Muscle of leg (tissue), 11 donors: ENCODE results near the gene SMCO1. TPM values are rescaled to one million over a fixed set of nuclear protein-coding genes. Genes with fewer than 3 reads are reported as not detected.
"Not testable (repeated sequence)": the region's sequence is repeated elsewhere in the genome, so short reads cannot be mapped to it uniquely, and the experiment has no call there.

Experiments
- DNase-seq: peaks from one replicate; pipeline ENCODE4 v3.0.0; 2013
- H3K27ac ChIP-seq: one replicate; pipeline ENCODE4 v1.5.1; 2013; ENCODE audit warnings: mild to moderate bottlenecking, low read length, control low read depth
- H3K27me3 ChIP-seq: one replicate; pipeline ENCODE4 v1.6.1; 2013; ENCODE audit warnings: low read length; ENCODE audit not compliant: control insufficient read depth, insufficient read depth
- H3K36me3 ChIP-seq: one replicate; pipeline ENCODE4 v1.6.1; 2013; ENCODE audit warnings: low read length; ENCODE audit not compliant: control insufficient read depth, insufficient read depth
- H3K4me1 ChIP-seq: one replicate; pipeline ENCODE4 v1.6.1; 2013; ENCODE audit warnings: low read length; ENCODE audit not compliant: control insufficient read depth, insufficient read depth
- H3K4me3 ChIP-seq: one replicate; pipeline ENCODE4 v1.5.1; 2013; ENCODE audit warnings: low read length, control low read depth
- H3K9me3 ChIP-seq: replicated peaks from 2 replicates; pipeline ENCODE4 v1.6.1; 2013; ENCODE audit warnings: low read depth, low read length; ENCODE audit not compliant: control insufficient read depth
- WGBS: methylation state at CpG from one replicate; pipeline ENCODE4 v1.1.5; 2013; ENCODE audit warnings: missing lambda C conversion rate; ENCODE audit not compliant: insufficient coverage; 5-methylcytosine and 5-hydroxymethylcytosine counted together
- polyA plus RNA-seq, 8 donors: library from polyadenylated mRNA; unstranded; fragments of 120-200 nt; gene quantifications; one replicate each; pipeline versions ENCODE4 v1.2.1 to v1.2.3, GENCODE V29; 2013; ENCODE audit warnings: inconsistent platforms in 1 of 8, low replicate concordance in 1 of 8; ENCODE audit not compliant: insufficient read length in 8 of 8, insufficient read depth in 1 of 8
- total RNA-seq: library from RNA; stranded (reverse); fragments of 120-200 nt; gene quantifications from one replicate; pipeline ENCODE4 v1.2.4, GENCODE V29; 2013

SMCO1 gene
- total and polyA plus RNA-seq, 9 donors = 1.2 to 4.1 (median 1.8) TPM

DNA sequence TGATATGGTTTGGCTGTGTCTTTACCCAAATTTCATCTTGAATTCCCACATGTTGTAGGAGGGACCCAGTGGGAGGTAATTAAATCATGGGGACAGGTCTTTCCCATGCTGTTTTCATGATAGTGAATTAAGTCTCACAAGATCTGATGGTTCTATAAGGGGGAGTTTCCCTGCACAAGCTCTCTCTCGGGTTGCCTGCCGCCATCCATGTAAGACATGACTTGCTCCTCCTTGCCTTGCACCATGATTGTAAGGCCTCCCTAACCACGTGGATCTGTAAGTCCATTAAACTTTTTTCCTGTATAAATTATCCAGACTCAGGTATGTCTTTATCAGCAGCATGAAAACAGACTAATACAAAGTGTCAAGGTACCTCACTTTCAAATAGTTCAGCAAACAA, 35.0 kb upstream of the SMCO1 start:
- not testable (repeated sequence) for H3K27me3 ChIP-seq, H3K27ac ChIP-seq, DNase-seq, H3K36me3 ChIP-seq, H3K4me3 ChIP-seq, H3K4me1 ChIP-seq, H3K9me3 ChIP-seq
- 58% methylated on average over 2 of the region's 3 CpGs for WGBS

- not testable (repeated sequence) for H3K27ac ChIP-seq, H3K36me3 ChIP-seq, H3K27me3 ChIP-seq, H3K4me3 ChIP-seq, H3K4me1 ChIP-seq, H3K9me3 ChIP-seq, DNase-seq
- 100% methylated on average over 1 of the region's 1 CpG for WGBS
These were observed 34.2 kb upstream of the SMCO1 start for GRCh38 chr3:196549312-196549711.

GRCh38 chr3:196547067-196547466, 31.9 kb upstream of the SMCO1 start:
- 100% methylated on average over 1 of the region's 2 CpGs for WGBS
- no peak overlapping the region for H3K27ac ChIP-seq
- DNase-seq = no peak

GRCh38 chr3:196546537-196546936, 31.4 kb upstream of the SMCO1 start:
- Histone ChIP-seq H3K27ac (no peak overlapping the region), H3K36me3 (no peaks in the 10 kb centered on the region), H3K4me1 (no peaks in the 10 kb centered on the region), H3K9me3 (peaks cover 5% of the 10 kb centered on the region), H3K27me3 (no peaks in the 10 kb centered on the region), H3K4me3 (no peak overlapping the region)
- WGBS = no CpG with 5 or more reads among the region's 5 CpGs
- DNase-seq = no peak

More at GRCh38 chr3:196547067-196547466, 31.9 kb upstream of the SMCO1 start:
- Histone ChIP-seq H3K9me3 (peaks cover 5% of the 10 kb centered on the region), H3K36me3 (no peaks in the 10 kb centered on the region), H3K27me3 (no peaks in the 10 kb centered on the region), H3K4me3 (no peak overlapping the region), H3K4me1 (no peaks in the 10 kb centered on the region)

- Histone ChIP-seq H3K9me3 (peaks cover 5% of the 10 kb centered on the region), H3K27ac (no peak overlapping the region), H3K4me1 (no peaks in the 10 kb centered on the region), H3K27me3 (no peaks in the 10 kb centered on the region), H3K4me3 (no peak overlapping the region), H3K36me3 (no peaks in the 10 kb centered on the region)
- no peak for DNase-seq
- WGBS = 83% methylated on average over 1 of the region's 2 CpGs
These were observed 29.4 kb upstream of the SMCO1 start for GRCh38 chr3:196544491-196544992.

DNA sequence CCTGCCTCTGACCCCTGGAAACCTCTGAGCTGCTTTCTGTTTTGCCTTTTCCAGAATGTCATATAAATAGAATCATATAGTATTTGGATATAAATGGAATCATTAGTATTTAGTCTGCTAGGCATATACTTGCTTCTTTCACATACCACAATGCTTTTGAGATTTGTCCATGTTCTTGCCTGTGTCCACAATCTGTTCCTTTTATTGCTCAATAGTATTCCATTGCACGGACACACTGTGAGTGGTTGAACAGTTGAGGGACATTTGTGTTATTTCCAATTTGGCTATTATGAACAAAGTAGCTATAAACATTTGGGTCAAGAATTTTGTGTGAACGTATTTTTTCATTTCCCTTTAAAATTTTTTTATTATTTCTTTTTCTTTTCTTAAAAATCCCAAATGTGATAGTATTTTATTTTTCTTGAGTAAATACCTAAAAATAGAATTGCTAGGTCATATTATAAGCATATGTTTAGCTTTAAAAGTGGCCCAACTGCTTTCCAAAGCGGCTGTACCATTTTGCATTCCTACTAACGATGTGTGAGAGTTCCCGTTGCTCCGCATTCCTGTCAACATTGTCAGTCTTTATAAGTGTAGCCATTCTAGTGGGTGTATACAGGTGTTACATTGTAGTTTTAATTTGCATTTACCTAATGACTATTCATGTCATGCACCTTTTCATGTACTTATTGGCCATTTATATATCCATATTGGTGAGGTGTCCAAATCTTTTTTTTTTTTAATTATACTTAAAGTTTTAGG, 26.7 kb upstream of the SMCO1 start:
- WGBS = no CpG with 5 or more reads among the region's 6 CpGs
- H3K4me3 ChIP-seq = no peak overlapping the region

DNA sequence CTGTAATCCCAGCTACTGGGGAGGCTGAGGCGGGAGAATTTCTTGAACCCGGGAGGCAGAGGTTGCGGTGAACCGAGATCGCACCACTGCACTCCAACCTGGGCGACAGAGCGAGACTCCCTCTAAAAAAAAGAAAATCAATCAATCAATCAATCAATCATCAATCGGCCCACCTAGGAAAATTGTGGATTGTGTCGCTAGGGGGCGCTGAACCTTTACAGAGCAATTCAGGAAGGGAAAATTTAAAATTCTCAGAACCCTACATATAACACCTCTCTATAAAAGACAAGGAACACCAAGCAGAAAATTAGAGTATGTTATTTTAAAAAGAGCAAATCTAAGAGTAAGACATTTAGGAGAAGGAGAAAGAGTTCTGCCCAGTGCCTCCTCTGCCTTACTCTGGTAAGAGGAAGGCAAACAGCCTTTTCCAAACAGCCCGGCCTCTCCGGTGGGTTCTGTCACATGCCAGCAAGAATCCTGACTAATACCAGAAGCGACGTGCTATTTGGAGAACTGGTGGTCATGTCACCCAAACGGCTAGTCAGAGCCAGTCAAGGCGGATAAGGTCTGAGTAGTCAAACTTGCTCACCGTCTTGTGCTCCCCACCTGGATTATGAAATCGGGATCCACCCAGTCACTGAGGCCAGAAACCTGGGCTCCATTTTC, 22.3 kb upstream of the SMCO1 start:
- DNase-seq = peak; percentile 31
- H3K4me3 ChIP-seq = no peak overlapping the region
- no peaks in the 10 kb centered on the region for H3K4me1 ChIP-seq
- no peaks in the 10 kb centered on the region for H3K9me3 ChIP-seq
- no peak overlapping the region for H3K27ac ChIP-seq
- H3K27me3 ChIP-seq = peaks cover 16% of the 10 kb centered on the region
- H3K36me3 ChIP-seq = no peaks in the 10 kb centered on the region
- WGBS = 66% methylated on average over 7 of the region's 18 CpGs

More for the DNA sequence above, 26.7 kb upstream of the SMCO1 start:
- Histone ChIP-seq H3K27me3 (no peaks in the 10 kb centered on the region), H3K36me3 (no peaks in the 10 kb centered on the region), H3K9me3 (no peaks in the 10 kb centered on the region), H3K27ac (no peak overlapping the region), H3K4me1 (no peaks in the 10 kb centered on the region)
- no peak for DNase-seq

GRCh38 chr3:196533260-196533681, 18.1 kb upstream of the SMCO1 start:
- no peak for DNase-seq
- Histone ChIP-seq H3K9me3 (no peaks in the 10 kb centered on the region), H3K4me3 (no peak overlapping the region), H3K27me3 (peaks cover 24% of the 10 kb centered on the region), H3K36me3 (no peaks in the 10 kb centered on the region), H3K4me1 (peaks cover 3% of the 10 kb centered on the region), H3K27ac (no peak overlapping the region)
- WGBS = 29% methylated on average over 10 of the region's 14 CpGs

- WGBS = no CpG with 5 or more reads among the region's 4 CpGs
- H3K9me3 ChIP-seq = no peaks in the 10 kb centered on the region
- no peaks in the 10 kb centered on the region for H3K36me3 ChIP-seq
- H3K27ac ChIP-seq = no peak overlapping the region
- no peak overlapping the region for H3K4me3 ChIP-seq
- H3K4me1 ChIP-seq = peaks cover 3% of the 10 kb centered on the region
- peaks cover 24% of the 10 kb centered on the region for H3K27me3 ChIP-seq
- no peak for DNase-seq
These were observed 16.3 kb upstream of the SMCO1 start for GRCh38 chr3:196531418-196531817.

GRCh38 chr3:196528639-196529233, 13.6 kb upstream of the SMCO1 start:
- peak; percentile 77 for DNase-seq
- no peak overlapping the region for H3K27ac ChIP-seq

More at GRCh38 chr3:196528639-196529233, 13.6 kb upstream of the SMCO1 start:
- Histone ChIP-seq H3K36me3 (no peaks in the 10 kb centered on the region), H3K4me3 (peak overlapping the region; percentile 36), H3K9me3 (no peaks in the 10 kb centered on the region), H3K27me3 (peaks cover 14% of the 10 kb centered on the region), H3K4me1 (peaks cover 3% of the 10 kb centered on the region)
- 5% methylated on average over 40 of the region's 52 CpGs for WGBS
